IPS-20b (cell line): ENCODE results near the gene MED4.
"Not testable (repeated sequence)": the region's sequence is repeated elsewhere in the genome, so short reads cannot be mapped to it uniquely, and the experiment has no call there.

ENCODE experiments used
- H3K27ac ChIP-seq: one replicate; pipeline ENCODE4 v1.5.1; 2013; ENCODE audit warnings: low read length
- H3K27me3 ChIP-seq: 2 replicates; pipeline ENCODE4 v1.6.1; 2013; ENCODE audit warnings: mild to moderate bottlenecking, low read length, inconsistent platforms; ENCODE audit not compliant: insufficient read depth
- H3K36me3 ChIP-seq: 2 replicates; pipeline ENCODE4 v1.6.1; 2013; ENCODE audit warnings: low read depth, mild to moderate bottlenecking, inconsistent platforms, low read length, moderate library complexity; ENCODE audit not compliant: insufficient read depth
- H3K4me1 ChIP-seq: 2 replicates; pipeline ENCODE4 v1.6.1; 2013; ENCODE audit warnings: mild to moderate bottlenecking, control low read depth, inconsistent platforms, low read length, moderate library complexity; ENCODE audit not compliant: insufficient read depth
- H3K4me3 ChIP-seq: 2 replicates; pipeline ENCODE4 v1.5.1; 2013; ENCODE audit warnings: mild to moderate bottlenecking, low read length, inconsistent platforms
- H3K9ac ChIP-seq: 2 replicates; pipeline ENCODE4 v1.6.1; 2013; ENCODE audit warnings: low read depth, mild to moderate bottlenecking, inconsistent platforms, low read length, moderate library complexity
- H3K9me3 ChIP-seq: 2 replicates; pipeline ENCODE4 v1.6.1; 2013; ENCODE audit warnings: mild to moderate bottlenecking, low read depth, low read length, inconsistent platforms; ENCODE audit not compliant: insufficient read depth

MED4 gene

GRCh38 chr13:48058536-48058935 lies 36.4 kb downstream of the MED4 start:
- H3K27me3 ChIP-seq, result not testable (repeated sequence)

GRCh38 chr13:48055712-48056111 lies 39.2 kb downstream of the MED4 start:
- Histone ChIP-seq H3K27me3 (no peaks in the 10 kb centered on the region), H3K36me3 (peaks cover 35% of the 10 kb centered on the region)

More at GRCh38 chr13:48058536-48058935, 36.4 kb downstream of the MED4 start:
- not testable (repeated sequence) for H3K27ac ChIP-seq, H3K36me3 ChIP-seq, H3K9me3 ChIP-seq, H3K4me3 ChIP-seq, H3K9ac ChIP-seq, H3K4me1 ChIP-seq

GRCh38 chr13:48054601-48055000 lies 40.3 kb downstream of the MED4 start:
- H3K27me3 ChIP-seq, result no peaks in the 10 kb centered on the region
- no peaks in the 10 kb centered on the region for H3K4me1 ChIP-seq
- H3K9me3 ChIP-seq, result no peaks in the 10 kb centered on the region
- peaks cover 41% of the 10 kb centered on the region for H3K36me3 ChIP-seq
- H3K4me3 ChIP-seq, result no peak overlapping the region
- no peak overlapping the region for H3K9ac ChIP-seq
- H3K27ac ChIP-seq, result no peak overlapping the region

More at GRCh38 chr13:48055712-48056111, 39.2 kb downstream of the MED4 start:
- Histone ChIP-seq H3K4me1 (no peaks in the 10 kb centered on the region), H3K9me3 (no peaks in the 10 kb centered on the region), H3K27ac (no peak overlapping the region), H3K4me3 (no peak overlapping the region), H3K9ac (no peak overlapping the region)

GRCh38 chr13:48050550-48050949 lies 44.4 kb downstream of the MED4 start:
- no peaks in the 10 kb centered on the region for H3K27me3 ChIP-seq

GRCh38 chr13:48043789-48044503 lies 51.0 kb downstream of the MED4 start:
- Histone ChIP-seq H3K27me3 (no peaks in the 10 kb centered on the region), H3K9me3 (no peaks in the 10 kb centered on the region), H3K27ac (no peak overlapping the region), H3K4me3 (no peak overlapping the region), H3K9ac (no peak overlapping the region), H3K36me3 (peaks cover 72% of the 10 kb centered on the region), H3K4me1 (peaks cover 3% of the 10 kb centered on the region)

More at GRCh38 chr13:48050550-48050949, 44.4 kb downstream of the MED4 start:
- Histone ChIP-seq H3K9ac (no peak overlapping the region), H3K4me3 (no peak overlapping the region), H3K27ac (no peak overlapping the region), H3K9me3 (no peaks in the 10 kb centered on the region), H3K36me3 (peaks cover 74% of the 10 kb centered on the region), H3K4me1 (no peaks in the 10 kb centered on the region)

DNA sequence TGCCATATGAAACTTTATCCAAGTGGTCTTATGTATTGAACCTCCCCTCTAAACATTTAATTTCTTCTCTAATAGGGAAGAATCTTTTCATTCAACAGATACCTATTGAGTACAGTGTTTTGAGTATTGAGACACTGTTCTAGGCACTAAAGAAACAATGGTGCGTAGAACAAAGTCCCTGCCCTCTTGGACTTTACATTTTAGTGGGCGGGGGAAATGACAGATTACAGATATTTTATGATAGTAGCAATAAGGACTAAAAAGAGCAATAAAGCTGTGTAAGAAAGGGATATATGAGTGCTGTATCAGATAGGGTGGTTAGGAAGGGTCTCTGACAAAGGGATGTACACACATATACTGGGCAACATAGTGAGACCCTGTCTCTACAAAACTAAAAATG lies 52.0 kb downstream of the MED4 start:
- Histone ChIP-seq H3K27ac (no peak overlapping the region), H3K4me3 (no peak overlapping the region), H3K27me3 (no peaks in the 10 kb centered on the region), H3K4me1 (peaks cover 8% of the 10 kb centered on the region), H3K9me3 (no peaks in the 10 kb centered on the region), H3K36me3 (peaks cover 62% of the 10 kb centered on the region), H3K9ac (no peak overlapping the region)

DNA sequence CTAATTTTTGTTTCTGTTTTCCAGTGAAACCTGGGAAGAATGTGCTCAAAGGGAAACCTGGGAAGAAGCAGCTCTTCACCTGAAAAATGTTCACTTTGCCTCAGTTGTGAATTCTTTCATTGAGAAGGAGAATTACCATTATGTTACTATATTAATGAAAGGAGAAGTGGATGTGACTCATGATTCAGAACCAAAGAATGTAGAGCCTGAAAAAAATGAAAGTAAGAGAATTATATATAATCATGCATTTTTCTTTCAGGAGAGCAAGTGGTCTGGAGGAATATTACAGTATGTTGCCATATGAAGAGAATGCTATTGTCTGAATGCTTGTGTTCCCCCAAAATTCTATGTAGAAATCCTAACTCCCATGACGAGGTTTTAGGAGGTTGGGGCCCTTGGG lies 54.0 kb downstream of the MED4 start:
- H3K9me3 ChIP-seq, result no peaks in the 10 kb centered on the region
- no peak overlapping the region for H3K27ac ChIP-seq
- no peak overlapping the region for H3K4me3 ChIP-seq
- H3K4me1 ChIP-seq, result peaks cover 14% of the 10 kb centered on the region
- peaks cover 42% of the 10 kb centered on the region for H3K36me3 ChIP-seq
- no peaks in the 10 kb centered on the region for H3K27me3 ChIP-seq
- no peak overlapping the region for H3K9ac ChIP-seq

DNA sequence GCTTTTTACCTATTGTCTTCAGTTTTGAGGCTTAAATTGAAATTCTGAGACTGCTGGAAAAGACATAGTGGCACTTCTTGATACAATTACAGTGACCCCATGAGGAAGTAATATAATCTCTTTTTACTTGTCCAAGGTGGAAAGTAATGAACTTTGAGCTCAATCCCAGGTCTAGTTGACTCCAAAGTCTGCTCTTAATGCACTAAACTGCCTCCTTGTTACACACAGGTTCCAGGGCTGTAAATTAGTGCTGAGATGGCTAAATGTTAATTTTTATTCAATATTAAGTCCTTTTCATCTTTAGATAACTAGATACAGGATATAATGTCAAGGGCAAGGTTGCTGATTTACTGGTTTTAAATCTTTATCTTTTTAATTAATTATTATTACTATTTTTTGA lies 54.9 kb downstream of the MED4 start:
- Histone ChIP-seq H3K9me3 (no peaks in the 10 kb centered on the region), H3K4me1 (peaks cover 14% of the 10 kb centered on the region), H3K9ac (no peak overlapping the region), H3K4me3 (no peak overlapping the region), H3K36me3 (peaks cover 34% of the 10 kb centered on the region), H3K27me3 (no peaks in the 10 kb centered on the region), H3K27ac (no peak overlapping the region)

DNA sequence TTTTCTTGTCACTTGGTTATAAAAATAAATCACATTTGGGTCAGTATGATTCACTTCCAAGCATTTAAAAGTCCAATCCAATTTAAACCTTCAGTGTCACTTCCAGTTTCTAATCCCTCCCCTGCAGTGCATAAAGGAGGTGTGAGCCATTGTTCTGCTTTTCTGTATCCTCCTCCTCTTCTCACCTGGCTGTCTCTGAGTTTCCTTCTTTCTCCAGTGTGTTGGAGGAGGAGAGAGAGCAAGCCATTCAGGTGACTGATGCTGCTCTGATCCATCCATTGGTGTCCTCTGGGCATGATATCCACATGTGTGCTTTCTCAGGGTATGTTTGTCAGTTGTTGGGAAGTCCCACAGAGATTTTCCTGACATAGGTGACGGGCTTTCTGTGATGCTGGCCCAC lies 56.1 kb downstream of the MED4 start:
- 0 out of 2 replicates have a peak overlapping the region, but pooled peaks have one; percentile 81 for H3K9ac ChIP-seq

GRCh38 chr13:48037346-48038173 lies 57.3 kb downstream of the MED4 start, which contains the start of gene NUDT15:
Gene NUDT15 (plus strand): TSS chr13:48037726. CDS start chr13:48037747, 21 bp downstream.
- Histone ChIP-seq H3K9ac (peak within 1 kb of the TSS; percentile 81), H3K9me3 (peaks cover 12% of the 10 kb centered on the region), H3K4me3 (peak within 1 kb of the TSS; percentile 77), H3K36me3 (peaks cover 18% of the 10 kb centered on the region), H3K4me1 (peaks cover 14% of the 10 kb centered on the region), H3K27ac (peak within 1 kb of the TSS; percentile 75), H3K27me3 (no peaks in the 10 kb centered on the region)

More for the DNA sequence above, 56.1 kb downstream of the MED4 start:
- Histone ChIP-seq H3K9me3 (peaks cover 1% of the 10 kb centered on the region), H3K27me3 (no peaks in the 10 kb centered on the region), H3K4me1 (peaks cover 14% of the 10 kb centered on the region), H3K4me3 (peak overlapping the region; percentile 77), H3K27ac (no peak overlapping the region), H3K36me3 (peaks cover 28% of the 10 kb centered on the region)

DNA sequence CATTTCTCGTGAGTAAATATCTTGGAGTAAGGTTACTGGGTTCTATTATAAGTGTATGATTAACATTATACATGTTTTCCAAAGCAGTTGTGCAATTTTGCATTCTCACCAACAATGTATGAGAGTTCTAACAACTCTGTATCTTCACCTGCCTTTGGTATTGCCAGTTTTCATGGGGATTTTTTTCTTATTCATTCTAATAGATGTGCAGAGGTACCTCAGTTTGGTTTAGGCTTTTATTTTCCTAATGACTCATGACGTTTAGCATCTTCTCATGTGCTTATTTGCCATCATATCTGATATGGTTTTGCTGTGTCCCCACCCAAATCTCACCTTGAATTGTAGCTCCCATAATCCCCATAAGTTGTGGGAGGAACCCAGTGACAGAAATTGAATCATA lies 65.0 kb downstream of the MED4 start:
- H3K36me3 ChIP-seq, result 0 out of 2 replicates have a peak, but pooled peaks cover 3% of the 10 kb centered on the region

More for the DNA sequence above, 65.0 kb downstream of the MED4 start:
- peaks cover 34% of the 10 kb centered on the region for H3K9me3 ChIP-seq
- no peak overlapping the region for H3K4me3 ChIP-seq
- no peaks in the 10 kb centered on the region for H3K27me3 ChIP-seq
- H3K27ac ChIP-seq, result no peak overlapping the region
- no peaks in the 10 kb centered on the region for H3K4me1 ChIP-seq
- H3K9ac ChIP-seq, result no peak overlapping the region
